Endothelial cell of coronary artery (primary cell): ENCODE results near the gene CTRL. TPM values are rescaled to one million over a fixed set of nuclear protein-coding genes. Genes with fewer than 3 reads are reported as not detected.

Source experiments
- total RNA-seq: library from RNA; depleted of rRNA; stranded (reverse); fragments of >200 nt; gene quantifications from 2 replicates; pipeline ENCODE4 v1.2.3, GENCODE V29; 2014

Gene CTRL
- 0.45 and 0.56 TPM in 2 replicates for total RNA-seq

DNA sequence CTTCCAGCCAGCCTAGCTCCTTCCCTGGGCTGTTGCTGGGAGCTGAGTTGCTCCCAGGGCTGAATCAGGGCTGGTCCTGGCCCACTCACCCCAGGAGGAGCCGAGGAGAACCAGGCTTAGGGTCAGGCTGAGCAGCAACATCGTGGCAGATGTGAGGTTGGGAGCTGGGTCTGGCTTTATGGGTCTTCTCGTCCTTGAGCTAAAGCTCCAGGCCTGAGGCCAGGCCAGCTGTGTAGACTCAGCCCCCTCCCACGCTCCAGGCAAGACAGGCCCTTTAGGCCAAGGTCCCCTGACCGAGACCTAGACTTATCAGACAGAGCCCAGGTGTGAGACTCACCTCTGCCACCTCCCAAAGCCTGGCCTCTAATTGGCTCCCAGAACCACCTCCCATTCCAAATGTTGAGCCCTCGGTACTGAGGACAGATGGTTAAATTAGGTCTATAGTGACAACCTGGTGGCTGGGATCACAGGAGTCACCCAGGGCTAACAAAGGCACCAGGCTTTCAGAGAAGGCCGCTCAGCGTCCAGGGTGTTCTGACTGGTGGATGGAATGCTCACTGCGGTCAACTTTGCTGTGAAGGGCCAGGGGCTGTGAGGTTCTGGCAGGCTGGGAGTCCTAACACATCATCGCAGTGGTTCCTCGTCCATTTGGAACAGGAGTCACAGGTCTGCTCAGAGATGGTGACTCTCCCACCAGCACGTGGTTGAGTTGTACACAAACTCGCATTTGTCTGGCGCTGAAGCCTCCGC is at the start of gene CTRL:
Gene CTRL, minus strand, starts transcription at position 151 of the 750 bp plus-strand sequence. Its CDS starts 10 bp downstream, at position 141.

DNA sequence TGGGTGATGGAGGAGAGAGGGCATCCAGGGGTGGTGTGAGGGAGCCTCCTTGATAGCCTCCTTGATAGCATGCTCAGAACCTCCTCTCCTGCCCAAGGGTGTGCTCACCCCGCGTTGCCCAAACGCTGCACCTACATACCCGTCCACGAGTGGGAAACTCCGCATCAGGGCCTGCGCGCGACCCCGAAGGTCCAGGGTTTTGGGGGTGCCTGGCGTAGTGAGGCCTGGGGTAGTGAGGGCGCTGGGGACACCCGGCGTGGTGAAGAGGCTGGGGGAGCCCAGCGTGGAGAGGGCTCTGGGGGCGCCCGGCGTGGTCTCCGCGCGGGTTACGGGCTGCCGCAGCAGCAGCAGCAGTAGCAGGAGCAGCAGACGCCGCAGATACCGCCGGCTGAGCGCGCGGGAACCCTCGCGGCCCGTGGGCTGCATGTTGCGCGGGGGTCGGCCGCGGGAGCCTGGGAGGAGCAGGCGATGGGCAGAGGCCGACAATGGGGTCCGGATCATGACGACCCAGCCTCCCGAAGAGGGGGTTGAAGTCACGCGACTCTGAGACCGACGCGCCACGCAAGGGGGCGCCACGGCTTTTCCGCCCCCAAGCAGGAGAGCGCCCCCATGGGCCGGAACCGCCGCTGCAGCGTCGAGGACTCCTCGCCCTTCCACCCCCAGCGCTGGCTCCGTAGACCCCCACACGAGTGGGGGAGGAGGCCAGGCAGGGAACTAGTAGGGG is 48.5 kb upstream of the CTRL start, which contains the start of gene DPEP3:
Gene DPEP3, minus strand, starts transcription at position 545 of the 724 bp plus-strand sequence. Its CDS starts 119 bp downstream, at position 426.

DNA sequence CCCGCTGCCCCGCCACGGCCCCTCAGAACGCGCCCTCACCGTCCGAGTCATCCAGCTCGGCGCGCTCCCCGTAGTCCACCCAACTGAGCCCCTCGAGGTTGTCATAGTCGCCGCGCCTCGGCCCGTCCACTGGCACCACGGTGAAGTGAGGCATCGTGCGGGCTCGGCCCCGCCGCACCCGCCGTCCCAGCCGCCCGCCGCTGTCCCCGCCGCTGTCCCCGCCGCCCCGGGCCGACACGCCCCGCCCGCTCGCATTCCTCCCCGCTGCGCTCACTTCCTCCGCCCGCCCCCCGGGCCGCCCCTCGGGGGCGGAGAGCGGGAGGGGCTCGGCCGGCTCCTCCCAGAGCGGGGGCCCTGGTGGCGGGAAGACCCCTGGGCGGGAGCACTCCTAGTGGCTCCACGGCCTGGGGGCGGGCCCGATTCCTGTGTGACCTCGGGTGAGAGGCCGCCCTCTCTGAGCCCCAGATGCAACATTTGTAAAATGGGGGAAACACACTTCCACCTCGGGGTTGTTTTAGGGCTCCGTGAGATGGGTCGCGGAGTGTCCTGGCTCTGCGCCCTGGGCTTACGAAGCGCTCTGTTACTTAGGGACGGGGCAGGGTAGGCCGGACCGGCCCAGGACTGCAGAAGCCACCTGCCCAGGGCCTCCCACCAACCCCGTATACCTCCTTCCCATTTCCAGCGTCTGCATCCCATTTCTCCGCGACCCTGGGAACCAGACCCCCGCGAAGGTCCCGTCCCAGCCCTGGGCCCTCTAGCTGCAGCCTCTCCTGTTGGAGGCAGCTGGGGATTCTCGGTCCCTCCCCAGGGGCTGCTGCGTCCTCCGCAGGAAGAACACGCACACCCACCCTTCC is 37.0 kb upstream of the CTRL start, which contains the start of gene SLC12A4:
Gene SLC12A4, minus strand, starts transcription at position 238 of the 854 bp plus-strand sequence. Its CDS starts 84 bp downstream, at position 154.

DNA sequence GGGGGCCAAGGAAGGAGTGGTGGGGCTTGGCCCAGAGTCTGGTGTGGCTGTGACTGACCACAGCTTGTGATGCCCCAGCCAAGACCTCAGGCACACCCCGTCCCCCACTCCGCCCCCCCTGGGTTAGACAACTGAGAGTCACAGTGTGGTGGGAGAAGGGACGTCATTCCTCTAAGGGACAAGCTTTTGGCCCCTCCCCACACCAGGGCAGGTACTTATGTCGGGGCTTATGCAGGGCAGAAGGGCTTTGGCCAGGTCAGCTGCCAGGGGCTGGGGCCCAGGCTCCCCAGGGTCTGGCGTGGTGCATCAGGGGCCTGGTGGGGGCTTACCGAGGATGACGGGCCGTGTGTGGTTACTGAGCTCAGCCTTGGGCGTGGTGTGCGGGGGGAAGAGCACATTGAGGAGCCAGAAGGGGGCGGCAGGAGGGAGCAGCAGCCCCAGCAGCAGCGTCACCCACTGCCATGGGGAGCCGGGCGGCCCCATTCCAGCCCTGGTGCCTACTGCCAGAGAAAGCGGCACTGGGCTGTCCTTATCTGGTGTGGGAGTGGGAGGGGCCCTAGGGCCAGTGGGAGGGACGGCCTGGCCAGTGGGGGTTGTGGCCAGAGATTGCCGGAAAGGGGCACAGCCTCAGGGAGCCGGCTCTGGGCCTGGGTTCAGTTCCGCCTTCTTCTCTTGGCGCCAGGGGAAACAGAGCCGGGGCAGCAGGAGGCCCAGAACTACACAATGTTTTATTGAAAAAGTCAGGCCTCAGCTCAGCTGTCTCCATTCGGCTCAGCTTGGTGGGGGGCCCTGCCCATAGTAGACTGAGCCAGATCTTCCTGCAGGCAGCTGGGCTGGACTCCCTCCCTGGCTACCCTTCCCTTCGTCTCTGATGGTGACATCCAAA is 12.2 kb upstream of the CTRL start, which contains the start of gene LCAT:
Gene LCAT, minus strand, starts transcription at position 502 of the 886 bp plus-strand sequence. Its CDS starts 19 bp downstream, at position 483.

DNA sequence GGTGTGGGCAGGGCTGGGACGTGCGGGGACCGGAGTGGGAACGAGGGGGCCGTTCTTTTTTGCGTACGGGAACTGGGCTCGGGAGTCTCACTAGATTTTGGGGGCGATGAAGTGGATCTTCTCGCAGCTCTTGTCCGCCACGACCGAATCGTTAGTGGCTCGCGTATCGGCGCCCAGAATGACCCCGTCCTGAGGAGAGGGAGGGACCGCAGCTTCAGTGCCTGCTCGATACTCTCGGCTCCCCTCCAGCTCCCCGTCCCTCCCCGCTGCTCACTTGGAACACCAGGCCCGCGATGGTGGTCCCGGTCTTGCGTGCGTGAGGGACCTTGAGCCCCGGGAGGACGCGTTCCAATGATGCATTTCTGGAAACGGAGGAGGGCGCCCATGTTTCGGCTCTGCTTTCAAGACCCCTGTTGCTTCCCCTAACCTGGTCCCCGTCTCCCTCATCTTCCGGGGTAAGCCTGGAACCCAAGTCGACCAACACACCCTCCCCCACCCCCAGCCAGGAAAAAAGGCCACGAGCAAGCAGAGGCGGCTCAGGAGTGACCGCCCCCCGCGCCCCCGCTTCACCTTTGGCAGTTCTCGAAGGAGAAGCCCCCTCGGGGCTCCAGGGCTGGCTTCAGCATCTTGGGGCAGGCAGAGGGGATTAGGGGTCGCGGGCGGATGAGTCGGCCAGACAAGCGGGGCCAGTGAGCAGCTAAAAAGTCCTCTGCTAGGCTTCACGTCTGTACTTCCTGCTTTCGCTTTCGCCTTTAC is 4.6 kb upstream of the CTRL start, which contains the start of gene PSMB10:
Gene PSMB10, minus strand, starts transcription at position 727 of the 756 bp plus-strand sequence. Its CDS starts 101 bp downstream, at position 626.

DNA sequence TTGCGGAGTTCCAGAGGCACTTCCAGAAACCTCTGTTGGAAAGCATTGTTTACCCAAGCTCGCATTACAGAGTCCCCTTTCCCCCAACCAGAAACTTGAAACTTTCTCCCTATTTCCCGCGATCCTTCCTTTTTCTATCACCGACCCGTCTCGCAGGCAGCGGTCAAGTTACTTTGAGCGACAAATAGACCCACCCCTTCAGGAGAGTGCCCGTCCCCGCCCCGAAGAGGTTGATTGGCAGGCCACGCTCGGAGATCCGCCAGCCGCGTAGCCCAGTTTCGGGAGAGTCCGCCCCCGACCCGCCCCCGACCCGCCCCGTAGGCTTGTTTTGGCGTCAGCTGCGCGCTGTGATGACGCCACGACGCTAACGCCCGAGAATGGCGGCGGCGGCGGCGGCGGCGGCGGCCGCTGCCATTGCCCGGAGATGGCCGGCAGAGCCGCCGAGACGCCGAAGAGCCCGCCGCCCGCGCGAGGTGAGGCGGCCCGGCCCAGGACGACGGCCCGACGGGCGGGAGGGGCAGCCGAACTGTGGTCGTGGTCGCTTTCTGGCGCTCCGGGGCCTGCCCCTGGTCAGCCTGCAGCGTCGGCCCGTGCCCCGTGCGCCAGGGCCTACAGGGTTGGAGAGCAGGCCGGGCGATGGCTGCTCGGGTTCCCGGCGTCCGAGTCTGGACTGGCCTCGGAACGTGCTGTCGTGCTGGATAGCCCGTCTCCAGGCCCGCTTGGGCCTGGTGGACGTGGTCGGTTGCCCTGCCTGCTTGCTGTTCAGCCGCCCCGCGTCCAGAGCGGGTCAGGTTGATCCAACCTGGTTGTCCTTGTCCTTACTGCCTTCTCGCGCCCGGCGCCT is 38.5 kb downstream of the CTRL start, which contains the start of gene PSKH1:
Gene PSKH1, plus strand, starts transcription at position 356 of the 844 bp plus-strand sequence. CDS start 15,496 bp downstream, outside the sequence.

DNA sequence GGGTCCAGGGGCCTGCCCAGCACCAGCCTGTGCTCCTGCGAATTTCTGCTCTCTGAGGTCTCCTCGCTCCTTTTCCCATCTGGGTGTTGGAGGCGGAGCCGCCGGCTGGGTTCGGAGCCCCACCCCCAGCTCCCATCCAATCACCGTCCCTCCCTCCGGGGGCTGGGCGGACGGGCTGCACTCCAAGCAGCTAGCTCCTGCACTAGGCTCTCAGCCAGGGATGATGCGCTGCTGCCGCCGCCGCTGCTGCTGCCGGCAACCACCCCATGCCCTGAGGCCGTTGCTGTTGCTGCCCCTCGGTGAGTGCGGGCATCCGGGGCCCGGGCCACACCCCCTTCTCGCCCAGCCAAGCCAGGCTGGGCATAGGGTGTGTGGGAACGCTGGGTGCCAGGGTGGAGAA is 47.0 kb downstream of the CTRL start, which contains the start of gene NRN1L:
Gene NRN1L, plus strand, starts transcription at position 202 of the 400 bp plus-strand sequence. Its CDS starts 19 bp downstream, at position 221.

Other genes starting within 250 kb of the CTRL start
- gene GFOD2, start 212.5 kb downstream of the CTRL start, total RNA-seq, result 48.8 and 57.4 TPM in 2 replicates
- gene RANBP10, start 125.3 kb downstream of the CTRL start, total RNA-seq, result 4.6 and 5.6 TPM in 2 replicates
- 0.85 and 0.90 TPM in 2 replicates for gene TSNAXIP1, start 125.0 kb downstream of the CTRL start, total RNA-seq
- 31.8 and 37.5 TPM in 2 replicates for gene THAP11, start 89.5 kb downstream of the CTRL start, total RNA-seq
- 133 and 186 TPM in 2 replicates for gene NUTF2, start 84.9 kb downstream of the CTRL start, total RNA-seq
- gene CENPT, start 84.2 kb downstream of the CTRL start, total RNA-seq, result 25.0 and 28.5 TPM in 2 replicates
- gene EDC4, start 58.8 kb downstream of the CTRL start, total RNA-seq, result 73.2 and 73.6 TPM in 2 replicates
- not detected in 2 replicates for gene NRN1L, start 47.0 kb downstream of the CTRL start, total RNA-seq
- 14.8 and 21.7 TPM in 2 replicates for gene PSKH1, start 38.6 kb downstream of the CTRL start, total RNA-seq
- gene PSMB10, start 5.0 kb upstream of the CTRL start, total RNA-seq, result 59.5 and 69.1 TPM in 2 replicates
- gene LCAT, start 12.3 kb upstream of the CTRL start, total RNA-seq, result 1.7 and 5.7 TPM in 2 replicates
- 52.5 and 95.7 TPM in 2 replicates for gene SLC12A4, start 36.8 kb upstream of the CTRL start, total RNA-seq
- gene DPEP3, start 48.6 kb upstream of the CTRL start, total RNA-seq, result not detected in 2 replicates
- 0.36 TPM in 1 of 2 replicates, not detected in the other for gene DPEP2, start 67.6 kb upstream of the CTRL start, total RNA-seq
- gene DPEP2NB, start 84.0 kb upstream of the CTRL start, total RNA-seq, result not detected in 2 replicates
- gene DDX28, start 91.4 kb upstream of the CTRL start, total RNA-seq, result 10.0 and 12.0 TPM in 2 replicates
- gene DUS2, start 91.4 kb upstream of the CTRL start, total RNA-seq, result 17.6 and 18.5 TPM in 2 replicates
- 8.2 and 11.3 TPM in 2 replicates for gene NFATC3, start 153.5 kb upstream of the CTRL start, total RNA-seq